Mammary epithelial cell (primary cell): ENCODE data around the gene STK24.

Experiments used
- CTCF ChIP-seq, 2 donors: IDR thresholded peaks in 1 of 2; conservative IDR thresholded peaks in 1 of 2; 2 replicates each; pipeline ENCODE4 v1.5.1; 2011 to 2012; ENCODE audit warnings: inconsistent platforms in 2 of 2, low read length in 2 of 2, mild to moderate bottlenecking in 2 of 2, control low read depth in 1 of 2, low read depth in 1 of 2; ENCODE audit not compliant: insufficient read depth in 1 of 2; ENCODE audit errors: extremely low read depth in 1 of 2
- EZH2 ChIP-seq: IDR thresholded peaks from 2 replicates; pipeline ENCODE4 v1.6.1; 2012; ENCODE audit warnings: low read length, inconsistent platforms, borderline replicate concordance

GRCh38 chr13:98492335-98493041 lies 84.4 kb downstream of the STK24 start:
- TF ChIP-seq CTCF (conservative IDR thresholded peaks at IDR 0.05 in 1 of 2, IDR thresholded peaks at IDR 0.05 in 1 of 2; ENCODE audit: extremely low read depth in 1 of 2, insufficient read depth in 1 of 2, low read depth in 1 of 2, low read length in 2 of 2) (no peak), EZH2 (no peak)
